Spleen (tissue), 7 donors: Measurements from ENCODE around the gene JAZF1.

Experiments
- POLR2A ChIP-seq, 3 donors: fragments of 450-650 bp; IDR thresholded peaks; one replicate each; pipeline ENCODE4 v1.5.1; 2017; ENCODE audit warnings: antibody characterized with exemption in 3 of 3, mild to moderate bottlenecking in 1 of 3
- TF ChIP-seq, protein P1 (sequence below), 11 experiments: fragments of 200-600 bp in 7 of 11; fragments of 450-650 bp in 4 of 11; sonication (generic) in 4 of 11; IDR thresholded peaks in 8 of 11; conservative IDR thresholded peaks in 3 of 11; 1 replicate in 7 of 11; 2 replicates in 4 of 11; pipeline versions ENCODE4 v1.4.0 to v1.8.0; 2016 to 2021; ENCODE audit warnings: antibody characterized with exemption in 11 of 11, inconsistent platforms in 4 of 11, mild to moderate bottlenecking in 1 of 11
- donor health status: DM: no; HTN: no; CAD: no; lungs with moderate emphysema.
- donor health status: DM: no; HTN: no; CAD: no.
- donor health status: DM: no; HTN: no; CAD: no.

DNA sequence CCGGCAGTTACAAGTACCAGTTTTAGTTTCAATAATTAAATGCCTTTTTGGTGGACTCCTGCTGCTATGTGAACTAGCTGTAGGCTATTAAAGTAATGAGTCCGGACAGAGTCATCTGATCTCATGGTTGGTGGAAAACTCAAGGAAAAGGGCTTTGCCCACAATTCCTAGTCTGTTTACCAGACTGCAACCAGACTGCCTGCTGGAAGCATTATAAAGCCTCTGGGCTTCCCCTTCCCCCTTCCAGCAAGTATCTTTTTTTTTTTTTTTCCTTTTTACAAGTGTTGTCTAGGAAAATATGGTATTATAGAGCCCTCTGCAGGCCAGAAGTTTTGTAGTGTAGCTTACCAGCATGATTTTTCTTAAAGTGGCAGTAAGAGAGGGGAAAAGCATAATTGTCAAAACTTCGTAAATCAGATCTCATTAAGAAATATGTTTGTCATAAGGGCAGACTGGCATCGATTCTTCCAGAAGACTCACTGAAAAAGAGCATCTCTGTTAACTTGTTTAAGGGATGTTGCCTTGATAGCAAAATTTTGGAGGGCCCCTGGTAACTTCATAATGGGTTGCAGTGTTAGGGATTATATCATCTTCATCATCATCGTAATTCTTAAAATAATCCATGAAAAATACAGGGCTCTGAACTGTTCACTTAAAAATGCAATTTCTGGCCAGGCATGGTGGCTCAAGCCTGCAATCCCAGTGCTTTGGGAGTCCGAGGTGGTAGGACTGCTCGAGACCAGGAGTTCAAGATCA is 259.3 kb downstream of the JAZF1 start:
- TF ChIP-seq, protein P1, sequence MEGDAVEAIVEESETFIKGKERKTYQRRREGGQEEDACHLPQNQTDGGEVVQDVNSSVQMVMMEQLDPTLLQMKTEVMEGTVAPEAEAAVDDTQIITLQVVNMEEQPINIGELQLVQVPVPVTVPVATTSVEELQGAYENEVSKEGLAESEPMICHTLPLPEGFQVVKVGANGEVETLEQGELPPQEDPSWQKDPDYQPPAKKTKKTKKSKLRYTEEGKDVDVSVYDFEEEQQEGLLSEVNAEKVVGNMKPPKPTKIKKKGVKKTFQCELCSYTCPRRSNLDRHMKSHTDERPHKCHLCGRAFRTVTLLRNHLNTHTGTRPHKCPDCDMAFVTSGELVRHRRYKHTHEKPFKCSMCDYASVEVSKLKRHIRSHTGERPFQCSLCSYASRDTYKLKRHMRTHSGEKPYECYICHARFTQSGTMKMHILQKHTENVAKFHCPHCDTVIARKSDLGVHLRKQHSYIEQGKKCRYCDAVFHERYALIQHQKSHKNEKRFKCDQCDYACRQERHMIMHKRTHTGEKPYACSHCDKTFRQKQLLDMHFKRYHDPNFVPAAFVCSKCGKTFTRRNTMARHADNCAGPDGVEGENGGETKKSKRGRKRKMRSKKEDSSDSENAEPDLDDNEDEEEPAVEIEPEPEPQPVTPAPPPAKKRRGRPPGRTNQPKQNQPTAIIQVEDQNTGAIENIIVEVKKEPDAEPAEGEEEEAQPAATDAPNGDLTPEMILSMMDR (IDR thresholded peaks at IDR 0.05 in 8 of 11, conservative IDR thresholded peaks at IDR 0.05 in 3 of 11), result peak in 10 of 11 experiments; percentile 13 to 73 (median 45)
- TF ChIP-seq POLR2A (IDR thresholded peaks at IDR 0.05), result no peak
